Body of pancreas (tissue), 4 donors: ENCODE measurements around the gene TNFSF12. TPM values are rescaled to one million over a fixed set of nuclear protein-coding genes. Genes with fewer than 3 reads are reported as not detected.

ENCODE experiments used
- ATAC-seq: fragments of 150-250 bp; one replicate; pipeline ENCODE4 v1.9.1; 2016
- DNase-seq, 4 donors: peaks; one replicate each; pipeline ENCODE4 v3.0.0-alpha.2; 2019
- H3K27ac ChIP-seq, 4 donors: fragments of 200-600 bp; sonication (generic); 1 replicate in 3 of 4; 2 replicates in 1 of 4; pipeline versions ENCODE4 v1.5.1 to v1.6.1; 2016 to 2019; ENCODE audit warnings: mild to moderate bottlenecking in 1 of 4, mixed read lengths in 1 of 4, moderate library complexity in 1 of 4
- H3K27me3 ChIP-seq, 2 donors: fragments of 200-600 bp; sonication (generic); one replicate each; pipeline ENCODE4 v1.6.0; 2016; ENCODE audit warnings: mild to moderate bottlenecking in 1 of 2
- H3K36me3 ChIP-seq, 2 donors: fragments of 200-600 bp; sonication (generic); replicated peaks in 1 of 2; 2 replicates each; pipeline ENCODE4 v1.5.1; 2016; ENCODE audit warnings: low read depth in 2 of 2; ENCODE audit not compliant: insufficient read depth in 1 of 2
- H3K4me1 ChIP-seq: fragments of 200-600 bp; sonication (generic); one replicate; pipeline ENCODE4 v1.6.0; 2016
- H3K4me3 ChIP-seq, 2 donors: fragments of 200-600 bp; sonication (generic); 1 replicate in 1 of 2; 2 replicates in 1 of 2; pipeline ENCODE4 v1.5.1; 2016 to 2019
- H3K9me3 ChIP-seq, 3 donors: fragments of 200-600 bp; sonication (generic); 1 replicate in 2 of 3; 2 replicates in 1 of 3; pipeline ENCODE4 v1.5.1; 2016
- POLR2A ChIP-seq, 3 donors: fragments of 450-650 bp; IDR thresholded peaks; one replicate each; pipeline ENCODE4 v1.6.1; 2016; ENCODE audit warnings: antibody characterized with exemption in 3 of 3, mild to moderate bottlenecking in 2 of 3
- WGBS, 2 donors: methylation state at CpG; one replicate each; pipeline ENCODE4 v1.1.5; 2017; 5-methylcytosine and 5-hydroxymethylcytosine counted together
- intact Hi-C: fragments of 100-400 bp; cut with DNase I; formaldehyde crosslinking; loops from one replicate; pipeline ENCODE4 v1.15.1; 2023
- total RNA-seq, 2 donors: library from RNA; depleted of rRNA; stranded (reverse); fragments of >200 nt; gene quantifications; one replicate each; pipeline ENCODE4 v1.1.0, GENCODE V29; 2016
- TF ChIP-seq, protein P1 (sequence below), 7 experiments: fragments of 450-650 bp in 4 of 7; fragments of 200-600 bp in 3 of 7; sonication (generic) in 3 of 7; IDR thresholded peaks; one replicate each; pipeline ENCODE4 v1.5.1; 2016 to 2019; ENCODE audit warnings: antibody characterized with exemption in 7 of 7

The TNFSF12 gene
- total RNA-seq, 2 donors from 2014 or later = 32.2 to 48.8 TPM

DNA sequence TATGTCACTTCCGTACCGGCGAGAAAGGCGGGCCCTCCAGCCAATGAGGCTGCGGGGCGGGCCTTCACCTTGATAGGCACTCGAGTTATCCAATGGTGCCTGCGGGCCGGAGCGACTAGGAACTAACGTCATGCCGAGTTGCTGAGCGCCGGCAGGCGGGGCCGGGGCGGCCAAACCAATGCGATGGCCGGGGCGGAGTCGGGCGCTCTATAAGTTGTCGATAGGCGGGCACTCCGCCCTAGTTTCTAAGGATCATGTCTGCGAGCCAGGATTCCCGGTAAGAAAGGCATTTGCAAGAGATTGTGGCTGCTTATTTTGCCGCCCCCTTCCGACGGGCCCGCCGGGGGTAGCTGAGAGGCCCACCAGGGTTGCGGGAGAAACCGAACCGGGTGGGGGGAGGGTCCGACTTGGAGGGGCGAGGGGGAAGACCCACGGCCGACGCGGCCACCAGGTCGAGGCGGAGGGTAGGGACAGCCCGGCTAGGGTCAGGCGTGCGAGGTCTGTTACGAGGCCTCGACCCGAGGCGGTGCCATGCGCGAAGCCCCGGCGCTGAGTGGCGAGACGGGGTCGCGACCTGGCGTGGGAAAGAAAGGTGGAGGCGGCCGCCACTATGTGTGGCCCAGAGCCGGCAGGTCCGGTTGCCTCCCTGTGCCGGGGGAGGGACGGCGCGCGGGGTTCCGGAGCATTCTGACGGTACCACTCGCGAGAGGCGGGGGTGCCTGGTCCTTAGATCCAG is 23.9 kb downstream of the TNFSF12 start:
- Histone ChIP-seq H3K27me3 (no peaks in the 10 kb centered on the region), H3K4me3 (peak overlapping the region; percentile 88 to 98), H3K9me3 (no peaks in the 10 kb centered on the region), H3K4me1 (peaks cover 29% of the 10 kb centered on the region), H3K36me3 (peaks cover 31 to 35% of the 10 kb centered on the region in 2 donors), H3K27ac (peak overlapping the region; percentile 90 to 99 (median 98))
- intact Hi-C loops = no loop called here
- TF ChIP-seq, protein P1, sequence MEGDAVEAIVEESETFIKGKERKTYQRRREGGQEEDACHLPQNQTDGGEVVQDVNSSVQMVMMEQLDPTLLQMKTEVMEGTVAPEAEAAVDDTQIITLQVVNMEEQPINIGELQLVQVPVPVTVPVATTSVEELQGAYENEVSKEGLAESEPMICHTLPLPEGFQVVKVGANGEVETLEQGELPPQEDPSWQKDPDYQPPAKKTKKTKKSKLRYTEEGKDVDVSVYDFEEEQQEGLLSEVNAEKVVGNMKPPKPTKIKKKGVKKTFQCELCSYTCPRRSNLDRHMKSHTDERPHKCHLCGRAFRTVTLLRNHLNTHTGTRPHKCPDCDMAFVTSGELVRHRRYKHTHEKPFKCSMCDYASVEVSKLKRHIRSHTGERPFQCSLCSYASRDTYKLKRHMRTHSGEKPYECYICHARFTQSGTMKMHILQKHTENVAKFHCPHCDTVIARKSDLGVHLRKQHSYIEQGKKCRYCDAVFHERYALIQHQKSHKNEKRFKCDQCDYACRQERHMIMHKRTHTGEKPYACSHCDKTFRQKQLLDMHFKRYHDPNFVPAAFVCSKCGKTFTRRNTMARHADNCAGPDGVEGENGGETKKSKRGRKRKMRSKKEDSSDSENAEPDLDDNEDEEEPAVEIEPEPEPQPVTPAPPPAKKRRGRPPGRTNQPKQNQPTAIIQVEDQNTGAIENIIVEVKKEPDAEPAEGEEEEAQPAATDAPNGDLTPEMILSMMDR (IDR thresholded peaks at IDR 0.05) = peak in 1 of 7 experiments; percentile 23
- TF ChIP-seq POLR2A (IDR thresholded peaks at IDR 0.05) = peak; percentile 98 to 100 (median 100)
- DNase-seq (peak; percentile 100), ATAC-seq (peak; percentile 93)
- 0 to 1% methylated on average over 25 to 72 of the region's 73 CpGs for WGBS, 2 donors

DNA sequence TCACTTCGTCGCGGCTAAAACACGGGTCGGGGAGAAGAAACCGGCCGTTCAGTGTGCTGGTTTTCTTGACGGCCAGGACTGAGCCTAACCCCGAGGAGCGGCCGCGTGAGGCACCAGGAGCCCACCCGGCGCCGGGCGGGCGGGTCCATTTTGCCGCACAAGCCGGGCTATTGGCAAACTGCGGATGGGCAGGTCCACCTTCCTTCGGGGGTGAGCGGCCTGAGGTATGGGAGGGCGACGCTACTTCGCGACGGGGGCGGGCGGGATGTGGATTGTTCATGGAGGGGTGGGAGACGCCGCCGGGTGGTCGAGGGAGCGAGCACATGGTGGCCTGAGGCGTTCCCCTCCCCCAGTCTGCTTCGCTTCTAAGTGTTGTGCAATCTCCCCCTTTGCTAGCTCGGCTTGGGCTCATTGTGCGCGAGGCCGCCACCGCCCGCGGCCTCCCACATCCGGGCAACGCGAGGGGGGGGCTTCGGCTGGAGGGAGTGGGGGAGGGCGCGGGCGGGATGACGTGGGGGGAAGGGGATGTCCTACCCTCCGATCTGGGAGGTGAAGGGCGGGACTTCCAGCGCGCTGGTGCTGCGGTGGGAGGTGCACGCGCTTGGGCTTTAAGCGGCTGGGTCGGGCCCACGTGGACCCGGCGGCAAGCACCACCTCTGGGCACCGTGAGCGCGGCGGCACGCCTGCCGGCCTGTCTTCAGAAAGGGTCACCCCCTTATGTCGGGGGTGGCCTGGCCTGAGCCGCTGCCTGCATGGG is 24.6 kb downstream of the TNFSF12 start:
- ATAC-seq (peak; percentile 60), DNase-seq (peak; percentile 85 to 92 (median 88))
- H3K4me1 ChIP-seq = peaks cover 29% of the 10 kb centered on the region
- peaks cover 37 to 41% of the 10 kb centered on the region in 2 donors for H3K36me3 ChIP-seq
- H3K4me3 ChIP-seq = peak overlapping the region; percentile 88 to 98
- TF ChIP-seq POLR2A (IDR thresholded peaks at IDR 0.05) = no peak
- TF ChIP-seq, protein P1 (IDR thresholded peaks at IDR 0.05) = no peak
- 1% methylated on average over 21 to 65 of the region's 71 CpGs for WGBS, 2 donors
- no peaks in the 10 kb centered on the region for H3K27me3 ChIP-seq
- peak overlapping the region; percentile 90 to 99 (median 98) for H3K27ac ChIP-seq
- intact Hi-C loops = no loop called here
- no peaks in the 10 kb centered on the region for H3K9me3 ChIP-seq

DNA sequence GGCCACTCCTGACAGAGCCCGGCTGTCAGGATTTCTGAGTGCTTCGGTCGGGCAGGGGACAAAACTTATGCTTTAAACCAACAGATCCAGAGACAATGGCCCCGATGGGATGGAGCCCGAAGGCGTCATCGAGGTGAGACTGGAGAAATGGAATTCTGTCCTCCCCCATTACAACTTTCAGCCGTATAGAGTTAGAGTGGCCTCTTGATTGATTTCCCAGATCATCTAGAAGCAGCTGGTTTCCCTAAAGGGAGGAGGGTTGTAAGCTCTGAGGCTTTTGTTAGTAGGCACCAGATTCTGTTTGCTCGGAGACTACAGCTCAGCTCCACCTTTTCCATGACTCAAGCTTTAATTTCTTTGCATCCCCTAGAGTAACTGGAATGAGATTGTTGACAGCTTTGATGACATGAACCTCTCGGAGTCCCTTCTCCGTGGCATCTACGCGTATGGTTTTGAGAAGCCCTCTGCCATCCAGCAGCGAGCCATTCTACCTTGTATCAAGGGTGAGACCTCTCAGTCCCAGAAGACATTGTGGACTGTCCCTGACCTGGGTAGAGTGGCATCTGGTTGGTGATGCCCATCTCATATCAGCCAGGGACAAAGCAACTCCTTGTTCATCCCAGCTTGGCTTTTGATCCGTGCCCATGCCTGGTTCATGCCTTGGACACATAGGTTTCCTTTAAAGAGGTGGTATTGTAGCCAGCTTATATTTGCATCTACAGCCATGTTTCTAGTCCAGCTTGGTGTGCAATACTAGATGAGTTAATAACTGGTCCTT is 25.5 kb downstream of the TNFSF12 start:
- Histone ChIP-seq H3K27me3 (no peaks in the 10 kb centered on the region), H3K9me3 (no peaks in the 10 kb centered on the region), H3K4me1 (peaks cover 38% of the 10 kb centered on the region), H3K36me3 (peaks cover 37 to 39% of the 10 kb centered on the region in 2 donors), H3K4me3 (peak overlapping the region; percentile 88 to 98), H3K27ac (peak overlapping the region; percentile 90 to 99 (median 98))
- TF ChIP-seq, protein P1 (IDR thresholded peaks at IDR 0.05) = no peak
- ATAC-seq = no peak
- no peak for DNase-seq
- 18 to 23% methylated on average over 14 to 15 of the region's 15 CpGs for WGBS, 2 donors
- intact Hi-C loops = no loop called here

DNA sequence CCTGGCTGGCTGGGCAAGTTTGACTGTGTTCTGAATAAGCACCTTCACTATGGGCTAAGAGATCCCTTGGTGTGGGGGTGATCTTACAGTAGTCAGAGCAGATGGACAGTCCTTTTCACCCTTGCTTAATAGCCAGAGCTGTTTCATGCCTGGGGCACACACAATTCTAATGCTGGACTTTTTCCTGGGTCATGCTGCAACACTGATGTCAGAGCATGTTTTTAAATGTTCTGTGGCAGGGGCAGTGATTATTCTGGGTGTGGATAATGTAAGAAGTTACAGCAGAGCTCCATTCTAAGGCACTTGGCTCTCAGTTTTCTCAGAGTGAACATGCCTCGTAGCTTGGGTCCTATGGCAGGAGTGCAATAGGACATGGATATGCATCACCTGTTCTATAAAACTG is 26.6 kb downstream of the TNFSF12 start:
- Histone ChIP-seq H3K27ac (peak overlapping the region in 2 of 4 donors; percentile 97 to 99), H3K4me3 (no peak overlapping the region)
- intact Hi-C loops = no loop called here

More for the DNA sequence above, 26.6 kb downstream of the TNFSF12 start:
- H3K36me3 ChIP-seq = peaks cover 36 to 37% of the 10 kb centered on the region in 2 donors
- H3K4me1 ChIP-seq = peaks cover 48% of the 10 kb centered on the region
- no peaks in the 10 kb centered on the region for H3K27me3 ChIP-seq
- no peaks in the 10 kb centered on the region for H3K9me3 ChIP-seq
- TF ChIP-seq POLR2A (IDR thresholded peaks at IDR 0.05) = no peak
- TF ChIP-seq, protein P1 (IDR thresholded peaks at IDR 0.05) = no peak
- ATAC-seq (no peak), DNase-seq (no peak)
- 74% methylated on average over 1 of the region's 1 CpG; no CpG with 5 or more reads in 1 of the 2 donors for WGBS, 2 donors
